Esophagus mucosa (tissue), 1 donor: ENCODE measurements around the gene CIBAR2. TPM values are rescaled to one million over a fixed set of nuclear protein-coding genes. Genes with fewer than 3 reads are reported as not detected.
A peak's percentile ranks its signal among the peaks of the same experiment; 100 is the strongest.
"Not testable (repeated sequence)": the region's sequence is repeated elsewhere in the genome, so short reads cannot be mapped to it uniquely, and the experiment has no call there.

Experiments
- ATAC-seq: fragments of 200-7000 bp; cut with Tn5 transposase; one replicate; pipeline ENCODE4 v1.9.1; 2020
- total RNA-seq: library from RNA; stranded (reverse); gene quantifications from one replicate; pipeline ENCODE4 v1.2.4, GENCODE V29; 2023
- donor health status: DM: yes; HTN: yes; CAD: no.

Gene CIBAR2
- total RNA-seq, 1 donor from 2014 or later = not detected

DNA sequence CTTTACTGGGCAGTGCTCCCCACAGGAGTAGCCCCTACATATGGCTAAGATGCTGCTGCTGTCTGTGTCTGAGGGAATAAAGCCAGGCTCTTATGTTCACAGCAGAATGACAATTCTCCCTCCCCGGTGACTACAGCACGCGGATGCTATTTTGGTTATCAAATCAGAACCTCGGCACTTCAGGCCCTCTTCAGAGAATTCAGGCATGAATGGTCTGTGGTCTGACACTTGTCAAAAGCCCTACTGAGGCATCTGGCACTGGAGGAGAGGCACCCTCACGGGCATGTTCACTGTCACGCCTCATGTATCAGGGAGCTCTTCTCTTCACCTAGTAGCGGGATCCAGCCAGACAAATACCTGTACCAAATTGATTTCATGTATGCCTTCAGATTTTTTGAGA lies 54.3 kb downstream of the CIBAR2 start:
- ATAC-seq = peak; percentile 7

DNA sequence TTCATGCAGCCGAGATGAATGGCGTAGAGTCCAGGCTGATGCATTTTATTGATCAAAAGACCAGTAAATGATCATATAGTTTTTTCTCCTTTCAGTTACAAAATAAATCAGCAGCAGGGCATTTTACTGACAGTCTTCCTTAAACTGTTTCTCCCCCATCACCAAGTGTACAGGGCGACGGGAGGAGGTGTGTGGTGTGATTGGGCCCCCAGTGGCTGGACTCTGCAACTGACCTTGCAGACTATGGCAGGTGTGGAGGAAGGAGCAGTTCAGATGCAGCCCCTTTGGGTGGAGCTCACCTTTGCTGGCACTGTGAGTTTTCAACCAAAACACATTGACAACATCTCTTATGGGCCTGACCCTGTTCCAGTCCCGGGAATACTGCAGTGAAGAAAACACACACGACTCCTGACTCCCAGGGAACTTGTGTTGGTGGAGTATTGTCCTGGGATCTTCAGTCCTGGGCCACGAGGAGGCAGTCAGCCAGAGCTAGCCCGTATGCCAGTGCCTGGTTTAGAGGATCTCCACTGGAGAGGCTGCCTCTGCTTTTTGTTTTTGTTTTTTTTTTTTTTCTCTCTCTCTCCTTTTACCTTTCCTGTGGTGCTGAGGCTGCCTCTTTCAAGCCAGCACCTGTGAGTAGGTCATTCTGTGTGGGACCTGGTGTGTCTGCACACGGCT lies 54.9 kb downstream of the CIBAR2 start:
- no peak for ATAC-seq

DNA sequence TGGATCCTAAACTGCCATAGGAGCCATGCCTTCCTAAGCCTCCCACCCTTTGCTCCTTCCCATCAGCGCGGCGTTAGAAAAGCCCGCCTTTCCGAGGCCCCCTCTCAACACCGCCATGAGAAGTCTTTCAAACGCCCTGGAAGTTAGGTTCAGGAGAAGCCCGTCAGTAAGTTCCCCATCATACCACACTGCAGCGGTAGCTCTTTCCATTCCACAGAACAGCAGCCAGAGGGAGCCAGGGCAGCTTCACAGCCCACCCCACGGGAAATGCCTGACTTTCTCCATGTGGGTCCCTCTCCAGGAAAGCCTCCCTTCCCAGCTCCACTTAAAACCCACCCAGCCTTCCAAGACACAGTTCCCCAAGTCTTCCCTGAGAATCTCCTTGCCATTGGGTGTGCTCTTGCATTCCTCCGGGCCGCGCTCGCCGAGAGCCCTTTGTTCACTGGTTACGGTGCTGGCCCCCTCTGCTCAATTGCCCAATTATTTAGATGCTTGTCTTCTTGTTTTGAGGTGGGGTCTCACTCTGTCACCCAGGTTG lies 56.0 kb downstream of the CIBAR2 start:
- ATAC-seq = no peak

DNA sequence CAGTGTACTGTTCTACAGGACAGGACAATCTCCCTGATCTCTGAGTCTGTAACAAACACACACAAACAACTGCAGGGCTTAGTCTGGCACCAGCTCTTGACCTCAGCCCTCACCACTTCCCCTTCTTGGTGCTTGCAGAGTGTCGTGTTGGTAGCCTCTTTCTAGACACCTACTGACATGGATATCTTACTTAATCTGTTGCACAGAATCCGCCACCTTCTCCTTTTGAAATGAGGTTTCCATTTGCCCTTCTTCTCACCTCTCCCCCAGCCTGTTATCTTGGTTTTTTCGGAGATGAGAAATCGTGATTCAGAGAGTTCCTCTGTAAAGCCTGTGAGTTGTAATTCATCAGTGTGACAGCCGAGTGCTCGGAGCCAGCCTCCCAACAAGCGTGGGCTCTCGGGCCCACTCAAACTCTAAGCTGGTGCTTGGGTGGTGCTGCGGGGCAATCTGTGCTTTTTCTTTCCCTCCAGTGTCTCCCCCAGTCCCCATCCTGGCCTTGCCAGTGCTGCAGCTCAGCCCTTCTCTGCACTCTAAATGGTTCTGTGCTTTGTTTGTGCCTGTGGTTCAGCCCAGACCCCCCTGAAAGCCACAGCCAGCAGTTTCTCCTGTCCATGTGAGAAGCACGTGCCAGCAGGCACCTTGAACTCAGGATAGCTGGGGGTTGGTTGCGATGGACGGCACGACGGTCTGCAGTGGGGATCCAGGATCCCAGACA lies 56.6 kb downstream of the CIBAR2 start:
- peak; percentile 78 for ATAC-seq

DNA sequence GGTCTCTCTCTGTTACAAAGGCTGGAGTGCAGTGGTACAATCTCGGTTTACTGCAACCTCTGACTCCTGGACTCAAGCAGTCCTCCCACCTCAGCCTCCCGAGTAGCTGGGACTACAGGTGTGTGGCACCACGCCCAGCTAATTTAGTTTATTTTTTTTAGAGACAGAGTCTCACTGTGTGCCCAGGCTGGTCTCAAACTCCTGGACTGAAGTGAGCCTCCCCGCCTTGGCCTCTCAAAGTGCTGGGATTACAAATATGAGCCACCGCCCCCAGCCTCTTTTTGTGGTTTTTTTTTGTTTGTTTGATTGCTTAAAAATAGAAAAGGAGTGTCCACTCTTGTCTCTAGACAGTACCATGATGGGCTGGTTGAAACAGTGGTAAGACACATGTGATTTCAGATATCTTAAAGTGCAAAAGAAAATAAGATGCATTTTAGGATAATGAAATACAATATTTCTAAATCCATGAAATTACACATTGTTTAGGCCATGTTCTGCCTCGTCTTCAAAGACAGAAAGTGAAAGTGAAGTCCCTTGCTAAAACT lies 57.3 kb downstream of the CIBAR2 start:
- ATAC-seq = no peak

DNA sequence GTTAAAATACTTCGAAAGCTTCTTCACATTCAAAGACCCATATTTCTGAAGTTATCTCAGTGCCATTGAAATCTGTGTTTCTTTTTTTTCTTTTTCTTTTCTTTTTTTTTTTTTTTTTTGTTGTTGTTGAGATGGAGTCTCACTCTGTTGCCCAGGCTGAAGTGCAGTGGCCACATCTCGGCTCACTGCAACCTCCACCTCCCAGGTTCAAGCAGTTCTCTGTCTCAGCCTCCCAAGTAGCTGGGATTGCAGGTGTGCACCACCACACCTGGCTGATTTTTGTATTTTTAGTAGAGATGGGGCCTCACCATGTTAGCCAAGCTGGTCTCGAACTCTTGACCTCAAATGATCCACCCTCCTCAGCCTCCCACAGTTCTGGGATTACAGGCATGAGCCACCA lies 58.0 kb downstream of the CIBAR2 start:
- not testable (repeated sequence) for ATAC-seq

DNA sequence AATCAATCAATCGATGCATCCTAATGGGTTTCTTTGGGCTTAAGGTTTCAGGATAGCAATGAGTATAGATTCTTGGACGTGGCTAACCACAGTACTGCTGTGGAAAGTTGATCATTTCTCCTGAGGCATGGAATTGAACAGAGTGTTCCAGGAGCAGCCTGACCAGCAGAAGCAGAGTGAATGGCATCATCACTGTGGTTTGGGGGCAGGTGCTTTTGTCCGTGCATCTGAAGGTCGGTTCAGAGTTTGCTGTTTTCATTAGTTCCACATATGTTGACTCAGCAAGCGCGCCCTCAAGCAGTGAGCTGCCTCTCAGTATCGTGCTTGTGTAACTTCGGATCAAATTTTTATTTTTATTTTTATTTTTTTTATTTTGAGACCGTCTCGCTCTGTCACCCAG lies 59.7 kb downstream of the CIBAR2 start:
- no peak for ATAC-seq

DNA sequence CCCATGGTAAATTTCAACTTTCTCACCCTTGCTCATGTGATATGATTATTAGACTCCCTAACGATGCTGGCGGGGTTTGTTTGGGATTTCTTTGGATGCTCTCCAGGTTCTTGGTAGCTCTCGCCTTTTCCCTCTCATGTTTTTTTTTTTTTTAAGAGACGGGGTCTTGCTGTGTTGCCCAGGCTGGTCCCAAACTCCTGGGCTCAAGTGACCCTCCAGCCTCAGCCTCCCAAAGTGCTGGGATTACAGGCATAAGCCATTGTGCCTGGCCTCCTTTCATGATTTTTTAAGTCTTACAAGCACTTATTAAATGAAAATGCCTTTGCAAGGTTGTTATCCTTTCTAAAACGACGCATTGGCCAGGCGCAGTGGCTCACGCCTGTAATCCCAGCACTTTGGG lies 60.6 kb downstream of the CIBAR2 start:
- no peak for ATAC-seq

DNA sequence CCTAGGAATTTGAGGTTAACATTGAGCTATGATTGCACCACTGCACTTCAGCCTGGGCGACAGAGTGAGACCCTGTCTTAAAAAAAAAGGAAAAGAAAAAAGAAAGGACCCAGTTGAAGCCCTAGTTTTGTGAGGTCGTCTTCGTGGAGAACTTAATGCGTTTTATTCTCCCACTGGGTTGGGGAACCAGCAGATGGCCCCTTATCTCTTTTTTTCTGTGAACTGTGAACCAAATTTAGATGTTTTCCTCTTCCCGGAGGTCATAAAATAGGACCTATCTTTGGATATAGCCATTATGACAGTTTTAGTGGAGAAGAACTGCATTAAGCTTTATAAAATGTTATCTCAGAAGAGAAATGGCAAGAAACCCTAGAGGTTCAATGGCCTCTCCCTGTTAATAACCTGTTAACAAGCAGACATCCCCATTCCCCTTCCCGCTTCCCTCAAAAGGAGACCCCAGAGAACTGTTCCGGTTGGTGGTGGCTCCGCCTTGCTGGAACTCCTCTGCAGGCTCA lies 61.1 kb downstream of the CIBAR2 start:
- ATAC-seq = no peak

DNA sequence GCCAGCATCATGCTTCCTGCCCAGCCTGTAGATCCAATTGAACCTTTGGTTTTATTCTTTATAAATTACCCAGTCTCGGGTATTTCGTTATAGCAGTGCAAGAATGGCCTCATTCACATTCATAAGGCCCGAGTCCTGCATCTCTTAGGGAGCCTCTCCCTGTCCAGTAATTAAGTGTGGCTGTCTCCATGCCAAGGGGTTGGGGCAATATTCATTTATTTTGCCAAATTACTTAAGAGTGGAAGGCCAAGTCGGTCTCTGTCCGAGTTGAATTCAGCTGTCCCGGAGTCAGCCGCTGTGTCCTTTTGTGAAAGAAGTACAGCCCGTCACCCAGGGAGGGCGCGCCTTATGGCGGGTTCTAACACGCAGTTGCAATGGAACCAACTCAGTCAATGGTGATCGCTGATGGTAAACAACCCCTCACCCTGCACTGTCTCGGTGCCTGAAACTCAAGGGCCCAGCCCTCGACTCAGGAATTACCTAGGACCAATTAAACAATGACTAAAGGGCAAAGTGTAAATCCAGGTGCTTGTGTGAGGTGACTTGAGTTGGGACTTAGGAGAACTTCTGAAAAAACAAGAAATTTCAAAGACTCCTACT lies 62.5 kb downstream of the CIBAR2 start:
- ATAC-seq = peak; percentile 52

DNA sequence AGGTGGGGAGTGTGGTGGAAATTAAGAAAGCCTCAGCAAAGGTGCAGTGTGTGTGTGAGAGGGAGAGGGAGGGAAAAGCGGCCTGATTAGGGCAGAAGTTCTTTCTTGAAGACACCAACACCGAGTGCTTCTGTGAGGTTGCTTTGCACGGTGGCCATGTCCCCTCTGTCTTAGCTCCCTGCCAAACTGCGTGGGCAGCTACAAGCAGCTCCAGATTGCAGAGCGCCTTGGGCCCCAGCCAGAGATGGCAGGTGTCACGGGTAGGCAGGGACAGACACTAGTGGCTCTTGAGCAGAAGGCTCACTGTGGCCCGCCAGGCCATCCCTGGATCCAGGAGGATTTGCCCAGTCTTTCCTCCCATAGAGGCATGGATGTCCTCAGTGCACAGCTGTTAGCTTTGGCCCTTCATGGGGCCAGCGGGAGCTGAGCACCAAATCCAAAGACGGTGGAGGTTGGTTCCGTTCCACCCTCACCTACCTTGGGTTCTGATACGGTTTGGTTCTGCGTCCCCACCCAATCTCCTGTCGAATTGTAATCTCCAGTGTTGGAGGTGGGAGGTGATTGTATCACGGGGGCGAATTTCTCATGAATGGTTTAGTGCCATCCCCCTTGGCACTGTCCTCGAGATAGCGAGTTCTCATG lies 63.2 kb downstream of the CIBAR2 start:
- no peak for ATAC-seq

Other genes starting within 250 kb of the CIBAR2 start
- 17.1 TPM for gene ZDHHC7, start 100.9 kb downstream of the CIBAR2 start, total RNA-seq
- gene KIAA0513, start 84.7 kb downstream of the CIBAR2 start, total RNA-seq = 8.1 TPM